GM12801 (cell line): ENCODE data around the gene PBRM1.

Source experiments
- TF ChIP-seq, protein P1 (sequence below): IDR thresholded peaks from one replicate; pipeline ENCODE4 v1.5.1; 2011; ENCODE audit warnings: control low read depth; ENCODE audit not compliant: insufficient read length; ENCODE audit errors: extremely low read depth

Gene PBRM1

DNA sequence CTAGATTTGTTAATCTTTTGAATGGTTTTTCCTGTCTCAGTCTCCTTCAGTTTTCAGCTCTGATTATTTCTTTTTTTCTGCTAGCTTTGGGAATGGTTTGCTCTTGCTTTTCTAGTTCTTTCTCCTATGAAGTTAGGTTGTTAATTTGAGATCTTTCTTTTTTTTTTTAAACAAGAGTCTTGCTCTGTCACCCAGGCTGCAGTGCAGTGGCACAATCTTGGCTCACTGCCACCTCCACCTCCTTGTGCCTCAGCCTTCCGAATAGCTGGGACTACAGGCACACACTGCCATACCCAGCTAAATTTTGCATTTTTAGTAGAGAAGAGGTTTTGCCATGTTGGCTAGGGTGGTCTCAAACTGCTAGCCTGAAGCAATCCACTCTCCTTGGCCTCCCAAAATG lies 92.6 kb downstream of the PBRM1 start:
- TF ChIP-seq, protein P1, sequence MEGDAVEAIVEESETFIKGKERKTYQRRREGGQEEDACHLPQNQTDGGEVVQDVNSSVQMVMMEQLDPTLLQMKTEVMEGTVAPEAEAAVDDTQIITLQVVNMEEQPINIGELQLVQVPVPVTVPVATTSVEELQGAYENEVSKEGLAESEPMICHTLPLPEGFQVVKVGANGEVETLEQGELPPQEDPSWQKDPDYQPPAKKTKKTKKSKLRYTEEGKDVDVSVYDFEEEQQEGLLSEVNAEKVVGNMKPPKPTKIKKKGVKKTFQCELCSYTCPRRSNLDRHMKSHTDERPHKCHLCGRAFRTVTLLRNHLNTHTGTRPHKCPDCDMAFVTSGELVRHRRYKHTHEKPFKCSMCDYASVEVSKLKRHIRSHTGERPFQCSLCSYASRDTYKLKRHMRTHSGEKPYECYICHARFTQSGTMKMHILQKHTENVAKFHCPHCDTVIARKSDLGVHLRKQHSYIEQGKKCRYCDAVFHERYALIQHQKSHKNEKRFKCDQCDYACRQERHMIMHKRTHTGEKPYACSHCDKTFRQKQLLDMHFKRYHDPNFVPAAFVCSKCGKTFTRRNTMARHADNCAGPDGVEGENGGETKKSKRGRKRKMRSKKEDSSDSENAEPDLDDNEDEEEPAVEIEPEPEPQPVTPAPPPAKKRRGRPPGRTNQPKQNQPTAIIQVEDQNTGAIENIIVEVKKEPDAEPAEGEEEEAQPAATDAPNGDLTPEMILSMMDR = no peak

DNA sequence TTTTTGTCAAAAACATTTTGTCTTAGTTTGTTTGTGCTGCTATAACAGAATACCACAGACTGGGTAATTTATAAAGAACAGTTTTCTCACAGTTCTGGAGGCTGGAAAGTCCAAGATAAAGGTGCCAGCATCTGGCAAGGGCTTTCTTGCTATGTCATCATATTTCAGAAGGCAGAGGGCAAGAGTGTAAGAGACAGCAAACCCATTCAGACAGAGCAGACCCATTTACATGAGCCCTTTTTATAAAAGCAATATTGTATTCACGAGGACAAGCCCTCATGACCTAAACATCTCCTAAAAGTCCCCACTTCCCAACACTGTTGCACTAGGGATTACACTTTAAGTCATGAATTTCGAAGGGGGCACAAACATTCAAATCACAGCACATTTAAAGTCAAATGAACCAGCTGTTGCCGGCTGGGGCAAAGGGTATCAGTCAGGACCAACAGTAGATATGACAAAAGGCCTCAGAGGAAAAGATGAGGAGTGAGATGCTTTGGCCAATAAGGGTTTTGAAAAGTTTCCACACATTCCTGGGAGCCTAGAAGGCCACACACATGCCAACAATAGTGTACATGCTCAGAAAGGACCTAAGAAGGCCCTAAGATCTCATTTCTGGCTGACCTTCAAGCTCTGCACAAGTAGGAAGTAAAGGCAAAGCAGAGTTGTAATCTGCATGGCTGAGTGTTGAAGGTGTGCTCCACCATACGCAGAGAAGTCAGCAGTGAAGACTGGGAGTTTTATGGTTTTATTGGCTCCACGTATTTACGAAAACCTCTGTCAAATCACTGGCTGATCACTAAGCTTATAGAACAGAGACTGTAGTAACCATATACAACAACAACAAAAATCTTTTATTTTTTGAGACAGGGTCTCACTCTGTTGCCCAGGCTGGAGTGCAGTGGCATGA lies 111.4 kb downstream of the PBRM1 start:
- TF ChIP-seq, protein P1 = no peak

DNA sequence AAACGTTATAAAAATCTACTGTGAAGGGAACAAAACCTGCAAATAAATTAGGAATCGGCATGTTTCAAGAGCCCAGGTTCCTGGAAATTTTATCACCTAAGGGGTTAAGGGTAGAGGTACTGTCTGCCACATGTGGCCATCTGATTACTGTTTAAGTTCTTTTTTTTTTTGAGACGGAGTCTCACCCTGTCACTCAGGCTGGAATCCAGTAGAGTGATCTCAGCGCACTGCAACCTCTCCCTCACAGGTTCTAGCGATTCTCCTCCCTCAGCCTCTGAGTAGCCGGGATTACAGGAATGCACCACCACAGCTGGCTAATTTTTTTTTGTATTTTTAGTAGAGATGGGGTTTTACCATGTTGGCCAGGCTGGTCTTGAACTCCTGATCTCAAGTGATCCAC lies 113.5 kb downstream of the PBRM1 start:
- TF ChIP-seq, protein P1 = no peak

DNA sequence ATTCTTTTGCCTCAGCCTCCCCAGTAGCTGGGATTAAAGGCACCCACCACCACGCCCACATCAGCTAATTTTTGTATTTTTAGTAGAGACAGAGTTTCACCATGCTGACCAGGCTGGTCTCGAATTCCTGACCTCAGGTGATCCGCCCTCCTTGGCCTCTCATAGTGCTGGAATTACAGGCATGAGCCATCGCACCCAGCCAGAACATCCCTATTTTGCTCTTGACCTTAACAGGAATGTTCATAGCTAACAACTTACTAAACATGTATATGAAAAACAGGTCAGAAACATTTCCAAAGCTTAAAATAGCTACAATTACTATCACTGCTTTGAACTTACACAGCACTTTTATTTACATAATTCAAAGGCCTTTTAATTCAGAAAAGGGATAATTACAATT lies 115.6 kb downstream of the PBRM1 start:
- TF ChIP-seq, protein P1 = no peak

DNA sequence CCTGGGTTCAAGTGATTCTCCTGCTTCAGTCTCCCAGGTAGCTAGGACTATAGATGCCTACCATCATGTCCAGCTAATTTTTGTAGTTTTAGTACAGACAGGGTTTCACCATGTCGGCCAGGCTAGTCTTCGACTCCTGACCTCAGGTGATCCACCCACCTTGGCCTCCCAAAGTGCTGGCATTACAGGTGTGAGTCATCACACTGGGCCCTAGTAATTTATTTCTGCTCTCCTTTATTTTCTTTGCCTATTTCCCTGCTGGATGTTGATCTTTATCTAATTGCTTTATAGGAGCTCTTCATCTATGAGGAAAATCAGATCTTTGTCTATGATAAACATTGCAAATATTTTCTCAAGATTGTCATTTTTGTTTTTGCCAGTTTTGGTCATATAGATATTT lies 117.6 kb downstream of the PBRM1 start:
- TF ChIP-seq, protein P1 = no peak

DNA sequence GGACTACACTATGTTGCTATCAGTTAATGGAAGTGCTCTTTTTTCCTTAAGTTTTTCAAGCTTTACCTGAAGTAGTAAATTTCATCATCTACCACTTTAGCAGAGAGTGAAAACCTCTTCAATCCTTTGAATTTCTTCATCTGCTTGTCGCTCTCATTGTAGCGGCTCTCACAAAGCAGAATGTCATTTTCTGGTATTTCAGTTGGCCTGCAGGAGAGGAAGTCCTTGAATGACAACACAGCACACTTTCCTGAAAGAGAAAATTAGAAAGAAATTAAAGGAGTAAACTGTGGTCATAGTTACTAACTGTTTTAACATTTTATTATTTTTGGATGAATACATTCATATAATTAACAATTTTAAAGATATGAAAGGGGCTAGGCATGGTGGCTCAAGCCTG lies 121.7 kb downstream of the PBRM1 start:
- TF ChIP-seq, protein P1 = no peak

DNA sequence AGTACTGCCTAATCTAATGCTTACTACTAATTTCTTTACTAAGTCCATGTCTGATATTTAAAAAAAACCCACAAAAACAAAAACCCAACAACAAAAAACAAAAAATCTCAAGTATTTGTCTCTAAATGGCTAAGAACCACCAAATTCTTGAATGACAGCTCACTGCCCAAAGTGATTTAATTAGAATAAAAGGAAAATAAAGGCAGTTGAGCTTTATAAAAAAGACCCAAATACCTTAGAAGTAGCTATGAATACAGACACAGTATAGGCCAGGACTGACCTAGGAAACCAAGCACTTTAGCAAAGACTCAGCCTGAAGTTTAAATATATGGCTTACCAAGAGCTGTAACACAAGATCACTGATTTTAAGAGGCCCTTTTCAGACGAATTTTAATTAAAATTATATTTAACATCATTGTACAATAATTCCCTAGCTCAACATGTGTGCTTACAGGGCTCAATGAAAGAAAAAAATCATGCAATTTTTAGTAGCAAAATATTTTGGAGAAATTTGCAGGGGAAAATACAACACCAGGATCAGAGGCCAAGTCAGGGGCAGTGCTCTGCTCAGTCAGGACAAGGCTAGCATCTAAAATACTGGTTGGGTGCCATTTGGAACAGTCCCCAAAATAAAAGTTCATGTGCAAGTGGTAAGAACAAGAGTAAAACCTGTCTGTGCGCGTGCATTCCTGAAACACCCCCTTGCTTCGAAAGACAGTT lies 124.5 kb downstream of the PBRM1 start:
- TF ChIP-seq, protein P1 = no peak
